Esophagus muscularis mucosa (tissue), 4 donors: ENCODE results near the gene FADS2. TPM values are rescaled to one million over a fixed set of nuclear protein-coding genes. Genes with fewer than 3 reads are reported as not detected.
A peak's percentile ranks its signal among the peaks of the same experiment; 100 is the strongest.

ENCODE experiments used
- DNase-seq: peaks from one replicate; pipeline ENCODE4 v3.0.0-alpha.2; 2017; ENCODE audit errors: extremely low spot score
- H3K27ac ChIP-seq, 4 donors: fragments of 200-600 bp; sonication (generic); replicated peaks in 1 of 4; 1 replicate in 3 of 4; 2 replicates in 1 of 4; pipeline ENCODE4 v1.5.1; 2016 to 2019; ENCODE audit warnings: mild to moderate bottlenecking in 1 of 4
- H3K27me3 ChIP-seq, 4 donors: fragments of 200-600 bp; sonication (generic); one replicate each; pipeline versions ENCODE4 v1.5.1 to v1.6.0; 2016 to 2019
- H3K36me3 ChIP-seq, 4 donors: fragments of 200-600 bp; sonication (generic); one replicate each; pipeline ENCODE4 v1.5.1; 2016 to 2019
- H3K4me1 ChIP-seq, 4 donors: fragments of 200-600 bp; sonication (generic); one replicate each; pipeline ENCODE4 v1.5.1; 2016 to 2019
- H3K4me3 ChIP-seq, 4 donors: fragments of 200-600 bp; sonication (generic); 1 replicate in 2 of 4; 2 replicates in 2 of 4; pipeline ENCODE4 v1.5.1; 2016 to 2019; ENCODE audit warnings: mild to moderate bottlenecking in 4 of 4, moderate library complexity in 1 of 4
- H3K9me3 ChIP-seq, 4 donors: fragments of 200-600 bp; sonication (generic); 1 replicate in 3 of 4; 2 replicates in 1 of 4; pipeline ENCODE4 v1.5.1; 2016 to 2019
- EP300 ChIP-seq: sonication (generic); formaldehyde crosslinking; IDR thresholded peaks from one replicate; pipeline ENCODE4 v1.6.1; 2017; ENCODE audit warnings: antibody characterized with exemption
- POLR2A ChIP-seq: fragments of 450-650 bp; IDR thresholded peaks from one replicate; pipeline ENCODE4 v1.6.1; 2017; ENCODE audit warnings: antibody characterized with exemption, moderate library complexity, mild to moderate bottlenecking, low read depth
- POLR2AphosphoS5 ChIP-seq, 2 donors: sonication (generic); formaldehyde crosslinking; IDR thresholded peaks; one replicate each; pipeline ENCODE4 v1.6.1; 2017; ENCODE audit warnings: antibody characterized with exemption in 2 of 2
- WGBS: methylation state at CpG from one replicate; pipeline ENCODE4 v1.1.5; 2018; 5-methylcytosine and 5-hydroxymethylcytosine counted together
- intact Hi-C: fragments of 100-400 bp; cut with DNase I; formaldehyde crosslinking; loops from one replicate; pipeline ENCODE4 v1.15.1; 2023
- total RNA-seq, 4 donors: library from RNA; depleted of rRNA; stranded (reverse); fragments of >200 nt; gene quantifications; one replicate each; pipeline versions ENCODE4 v1.1.0 to v1.2.1, GENCODE V29; 2016
- TF ChIP-seq, protein P1 (sequence below), 3 experiments: fragments of 200-600 bp in 2 of 3; fragments of 450-650 bp in 1 of 3; sonication (generic) in 2 of 3; IDR thresholded peaks; one replicate each; pipeline ENCODE4 v1.5.1; 2017 to 2019; ENCODE audit warnings: antibody characterized with exemption in 3 of 3, mild to moderate bottlenecking in 2 of 3, moderate library complexity in 1 of 3

The FADS2 gene
- total RNA-seq, 4 donors from 2014 or later: 15.9 to 32.8 (median 28.0) TPM

DNA sequence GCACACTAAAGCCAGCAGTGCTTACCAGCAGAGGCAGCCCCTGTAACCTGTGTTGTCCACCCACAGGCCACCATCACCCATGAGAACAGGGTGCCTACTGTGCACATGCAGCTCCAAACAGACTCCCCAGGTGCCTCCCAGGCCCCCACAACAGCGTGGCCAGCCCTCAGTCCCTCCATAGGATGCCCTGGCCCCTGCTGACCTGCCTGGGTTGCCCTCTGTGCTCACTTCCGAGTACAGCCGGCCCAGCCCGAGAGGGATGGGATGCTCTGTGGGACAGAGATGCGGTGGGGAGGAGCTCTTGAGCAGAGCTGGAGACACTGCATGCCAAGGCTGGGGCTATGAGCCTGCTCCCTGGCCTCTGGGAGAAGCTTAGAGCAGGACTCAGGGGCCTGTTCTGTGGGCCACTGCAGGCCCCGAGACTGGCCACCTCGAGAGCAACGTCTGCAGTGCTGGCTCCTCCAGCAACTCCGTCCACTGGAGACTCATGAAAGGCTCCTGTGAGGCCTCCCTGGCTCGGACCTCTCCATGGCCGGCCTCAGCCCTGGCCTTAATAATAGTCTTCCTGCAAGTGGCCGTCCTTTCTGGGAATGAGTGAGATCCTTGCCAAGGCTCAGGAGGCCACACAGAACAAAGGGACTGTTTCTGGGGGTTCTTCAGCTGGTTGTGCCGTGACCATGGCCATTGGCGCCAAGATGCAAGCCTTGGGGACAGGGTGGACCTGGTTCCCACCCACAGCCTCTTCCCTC lies 27.0 kb downstream of the FADS2 start:
- Histone ChIP-seq H3K36me3 (peaks cover 4 to 96% (median 17%) of the 10 kb centered on the region in 4 donors), H3K9me3 (no peaks in the 10 kb centered on the region), H3K4me1 (peaks cover 0 to 19% (median 10%) of the 10 kb centered on the region in 4 donors), H3K4me3 (no peak overlapping the region), H3K27me3 (no peaks in the 10 kb centered on the region), H3K27ac (no peak overlapping the region)
- TF ChIP-seq EP300 (no peak), POLR2A (no peak)
- no peak for DNase-seq
- 92% methylated on average over 11 of the region's 14 CpGs for WGBS
- intact Hi-C loops: no loop called here

DNA sequence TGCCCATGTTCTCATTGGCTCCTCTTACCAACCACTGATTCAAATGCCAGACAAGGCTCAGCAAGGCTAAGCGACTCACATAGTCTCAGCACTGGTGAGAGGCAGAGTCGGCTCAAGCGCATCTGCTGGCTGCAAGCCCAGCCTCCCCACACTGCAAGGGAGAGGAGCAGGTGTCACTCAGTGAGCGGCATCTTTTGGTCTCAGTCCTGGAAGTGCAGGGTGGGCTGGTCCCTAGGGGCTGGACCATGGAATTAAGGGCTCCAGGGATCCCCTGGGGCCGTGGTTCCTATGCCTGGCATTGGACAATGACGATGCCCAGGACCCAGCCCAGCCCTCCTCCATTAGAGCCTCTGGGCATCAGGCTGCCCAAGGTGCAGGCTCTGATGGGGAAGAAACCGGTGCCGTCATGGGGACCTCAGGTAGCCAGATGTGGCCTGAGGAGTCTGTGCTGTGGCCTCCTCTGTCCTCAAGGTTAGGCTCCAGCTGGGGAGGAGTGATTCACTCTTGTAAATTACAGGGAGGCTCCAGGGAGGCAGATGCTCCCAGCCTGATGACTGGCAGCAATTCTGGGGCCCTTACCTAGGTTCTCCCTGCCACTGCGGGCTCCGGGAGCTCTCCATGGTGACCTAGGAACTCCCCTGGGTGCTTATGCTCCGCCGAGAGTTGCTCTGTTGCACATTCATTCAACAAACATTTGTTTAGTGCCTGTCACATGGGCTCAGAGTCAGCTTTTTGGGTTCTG lies 28.0 kb downstream of the FADS2 start:
- H3K4me3 ChIP-seq: no peak overlapping the region
- WGBS: 97% methylated on average over 5 of the region's 12 CpGs
- no peak overlapping the region for H3K27ac ChIP-seq
- no peaks in the 10 kb centered on the region for H3K27me3 ChIP-seq
- DNase-seq: no peak
- H3K36me3 ChIP-seq: peaks cover 4 to 94% (median 17%) of the 10 kb centered on the region in 4 donors
- H3K4me1 ChIP-seq: peaks cover 0 to 25% (median 12%) of the 10 kb centered on the region in 4 donors
- H3K9me3 ChIP-seq: no peaks in the 10 kb centered on the region
- TF ChIP-seq, protein P1, sequence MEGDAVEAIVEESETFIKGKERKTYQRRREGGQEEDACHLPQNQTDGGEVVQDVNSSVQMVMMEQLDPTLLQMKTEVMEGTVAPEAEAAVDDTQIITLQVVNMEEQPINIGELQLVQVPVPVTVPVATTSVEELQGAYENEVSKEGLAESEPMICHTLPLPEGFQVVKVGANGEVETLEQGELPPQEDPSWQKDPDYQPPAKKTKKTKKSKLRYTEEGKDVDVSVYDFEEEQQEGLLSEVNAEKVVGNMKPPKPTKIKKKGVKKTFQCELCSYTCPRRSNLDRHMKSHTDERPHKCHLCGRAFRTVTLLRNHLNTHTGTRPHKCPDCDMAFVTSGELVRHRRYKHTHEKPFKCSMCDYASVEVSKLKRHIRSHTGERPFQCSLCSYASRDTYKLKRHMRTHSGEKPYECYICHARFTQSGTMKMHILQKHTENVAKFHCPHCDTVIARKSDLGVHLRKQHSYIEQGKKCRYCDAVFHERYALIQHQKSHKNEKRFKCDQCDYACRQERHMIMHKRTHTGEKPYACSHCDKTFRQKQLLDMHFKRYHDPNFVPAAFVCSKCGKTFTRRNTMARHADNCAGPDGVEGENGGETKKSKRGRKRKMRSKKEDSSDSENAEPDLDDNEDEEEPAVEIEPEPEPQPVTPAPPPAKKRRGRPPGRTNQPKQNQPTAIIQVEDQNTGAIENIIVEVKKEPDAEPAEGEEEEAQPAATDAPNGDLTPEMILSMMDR (IDR thresholded peaks at IDR 0.05): no peak
- TF ChIP-seq EP300 (no peak), POLR2AphosphoS5 (IDR thresholded peaks at IDR 0.05) (no peak), POLR2A (no peak)
- intact Hi-C loops: no loop called here

DNA sequence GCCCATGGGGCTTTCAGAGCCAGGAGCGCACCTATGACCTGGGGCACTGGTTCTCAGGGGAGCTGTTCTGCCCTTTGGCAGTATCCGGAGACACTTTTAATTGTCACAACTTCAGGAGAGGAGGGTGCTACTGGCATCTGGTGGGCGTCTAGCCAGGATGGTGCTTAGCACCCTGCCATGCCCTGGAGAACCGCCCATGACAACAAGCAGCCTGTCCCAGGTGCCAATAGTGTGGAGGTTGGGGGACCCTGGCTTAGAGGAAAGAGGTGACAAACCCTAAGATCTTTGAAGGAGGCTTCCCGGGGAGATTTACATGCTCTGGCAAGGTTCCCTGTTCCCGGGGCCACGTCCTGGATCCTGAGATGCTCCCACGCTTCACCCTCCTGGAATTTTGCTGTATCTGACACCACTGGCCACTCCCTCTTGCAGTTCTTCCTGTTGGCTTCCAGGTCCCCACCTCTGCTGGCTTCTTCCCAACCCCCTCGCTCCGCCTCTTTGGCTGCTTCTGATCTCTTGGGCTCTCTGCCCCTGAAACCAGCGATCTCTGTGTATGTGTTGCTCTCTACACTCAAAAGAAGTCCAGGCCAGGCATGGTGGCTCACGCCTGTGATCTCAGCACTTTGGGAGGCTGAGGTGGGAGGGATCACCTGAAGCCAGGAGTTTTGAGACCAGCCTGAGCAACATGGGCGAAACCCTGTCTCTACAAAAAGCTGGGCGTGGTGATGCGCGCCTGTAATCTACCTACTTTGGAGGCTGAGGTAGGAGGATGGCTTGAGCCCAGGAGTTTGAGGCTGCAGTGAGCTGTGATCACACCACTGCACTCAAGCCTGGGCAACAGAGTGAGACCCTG lies 32.2 kb downstream of the FADS2 start:
- intact Hi-C loops: no loop called here
- Histone ChIP-seq H3K4me3 (no peak overlapping the region), H3K9me3 (no peaks in the 10 kb centered on the region), H3K36me3 (peaks cover 8 to 94% (median 22%) of the 10 kb centered on the region in 4 donors), H3K27me3 (no peaks in the 10 kb centered on the region), H3K27ac (peak overlapping the region in 1 of 4 donors; percentile 34), H3K4me1 (peaks cover 0 to 12% (median 9%) of the 10 kb centered on the region in 4 donors)
- DNase-seq: no peak
- TF ChIP-seq, protein P1 (IDR thresholded peaks at IDR 0.05): no peak
- no peak for TF ChIP-seq POLR2A
- no peak for TF ChIP-seq POLR2AphosphoS5 (IDR thresholded peaks at IDR 0.05)
- no peak for TF ChIP-seq EP300
- 76% methylated on average over 15 of the region's 16 CpGs for WGBS

DNA sequence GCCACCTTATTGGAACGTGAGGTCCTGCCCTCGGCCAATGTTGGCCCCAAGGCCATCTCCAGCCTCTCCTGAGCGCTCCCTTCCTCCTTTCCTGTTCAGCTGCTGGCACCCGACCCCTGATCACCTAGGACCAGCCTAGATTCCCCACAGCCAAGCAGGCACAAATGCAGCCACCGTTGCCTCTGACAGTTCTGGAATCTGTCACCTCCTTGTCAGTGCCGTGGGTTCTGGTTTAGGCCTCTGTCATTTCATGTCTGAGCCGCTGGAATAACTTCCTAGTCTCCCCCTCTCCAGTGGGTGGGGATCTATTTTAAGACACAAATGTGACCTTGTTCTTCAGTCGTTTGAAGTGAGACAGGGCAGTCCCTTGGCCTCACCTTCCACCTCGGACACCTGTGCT lies 33.5 kb downstream of the FADS2 start:
- 78% methylated on average over 7 of the region's 9 CpGs for WGBS
- no peaks in the 10 kb centered on the region for H3K27me3 ChIP-seq
- H3K9me3 ChIP-seq: no peaks in the 10 kb centered on the region
- no peak overlapping the region for H3K27ac ChIP-seq
- no peak overlapping the region for H3K4me3 ChIP-seq
- no peak for DNase-seq
- TF ChIP-seq EP300: no peak
- TF ChIP-seq POLR2A: no peak
- TF ChIP-seq POLR2AphosphoS5 (IDR thresholded peaks at IDR 0.05): no peak
- H3K4me1 ChIP-seq: peaks cover 0 to 10% (median 9%) of the 10 kb centered on the region in 4 donors
- peaks cover 8 to 95% (median 25%) of the 10 kb centered on the region in 4 donors for H3K36me3 ChIP-seq
- intact Hi-C loops: no loop called here

DNA sequence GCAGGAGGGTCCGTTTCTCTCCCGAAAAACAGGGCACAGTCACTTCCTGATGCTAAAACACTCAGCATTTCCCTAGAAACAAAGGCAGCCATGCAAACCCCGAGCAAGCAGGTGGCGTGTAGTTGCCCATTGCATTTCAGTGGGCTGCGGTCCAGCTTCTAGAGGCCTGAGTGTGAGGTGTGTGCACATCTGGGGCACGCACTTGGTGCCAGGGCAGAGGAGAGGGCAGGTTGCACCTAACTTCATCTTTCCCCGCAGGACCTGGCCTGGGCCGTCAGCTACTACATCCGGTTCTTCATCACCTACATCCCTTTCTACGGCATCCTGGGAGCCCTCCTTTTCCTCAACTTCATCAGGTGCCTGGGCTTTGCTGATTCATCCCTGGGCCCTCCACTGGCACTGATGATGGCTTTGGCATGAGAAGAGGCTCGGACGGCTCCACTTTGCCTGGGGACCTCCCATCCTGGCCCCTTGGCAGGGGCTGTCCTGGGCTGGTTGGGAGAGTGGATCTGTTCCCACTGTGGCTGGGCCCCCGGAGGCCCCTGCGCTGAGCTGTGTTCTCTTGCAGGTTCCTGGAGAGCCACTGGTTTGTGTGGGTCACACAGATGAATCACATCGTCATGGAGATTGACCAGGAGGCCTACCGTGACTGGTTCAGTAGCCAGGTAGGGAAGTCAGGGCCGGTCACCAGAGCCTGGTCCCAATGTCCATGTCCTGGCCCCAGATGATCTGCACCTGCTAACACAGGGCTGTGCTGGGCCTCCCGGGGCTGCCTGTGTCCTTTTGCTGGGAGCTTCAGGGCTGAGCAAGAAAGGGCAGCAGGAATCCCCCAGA lies 34.8 kb downstream of the FADS2 start:
- no peak overlapping the region for H3K4me3 ChIP-seq
- no peak overlapping the region for H3K27ac ChIP-seq
- H3K9me3 ChIP-seq: no peaks in the 10 kb centered on the region
- H3K36me3 ChIP-seq: peaks cover under 1 to 91% (median 20%) of the 10 kb centered on the region in 4 donors
- DNase-seq: no peak
- TF ChIP-seq EP300: no peak
- H3K4me1 ChIP-seq: peaks cover 0 to 10% (median 9%) of the 10 kb centered on the region in 4 donors
- WGBS: 82% methylated on average over 10 of the region's 18 CpGs
- intact Hi-C loops: no loop called here
- no peaks in the 10 kb centered on the region for H3K27me3 ChIP-seq
